GM12872 (cell line): ENCODE results near the gene SOX12.

Experiments used
- CTCF ChIP-seq: IDR thresholded peaks from 3 replicates; pipeline ENCODE4 v1.5.1; 2011; ENCODE audit warnings: low read depth, mild to moderate bottlenecking, low read length, moderate library complexity; ENCODE audit not compliant: insufficient read depth

SOX12 gene

GRCh38 chr20:297098-297924, 28.0 kb upstream of the SOX12 start, which contains the start of gene ZCCHC3:
TSS of gene ZCCHC3 (plus strand) at chr20:297570. CDS start at chr20:297587, 17 bp downstream.
- TF ChIP-seq CTCF = 0 out of 3 replicates have a peak, but pooled peaks have one; percentile 14

GRCh38 chr20:297925-298775, 27.2 kb upstream of the SOX12 start:
- TF ChIP-seq CTCF = no peak

- no peak for TF ChIP-seq CTCF
Observed at GRCh38 chr20:298776-299391, 26.5 kb upstream of the SOX12 start.

- TF ChIP-seq CTCF = no peak
Observed at GRCh38 chr20:300345-300990, 24.9 kb upstream of the SOX12 start.

- no peak for TF ChIP-seq CTCF
Observed at GRCh38 chr20:301886-302848, 23.2 kb upstream of the SOX12 start.

- TF ChIP-seq CTCF = no peak
Observed at GRCh38 chr20:305745-306144, 19.6 kb upstream of the SOX12 start.
